GM21529 (cell line): Measurements from ENCODE around the gene MVK.
A peak's percentile ranks its signal among the peaks of the same experiment; 100 is the strongest.

Experiments
- ATAC-seq: cut with Tn5 transposase; IDR thresholded peaks from one replicate; pipeline ENCODE4 v1.9.1; 2021; ENCODE audit not compliant: unreplicated experiment

The MVK gene

GRCh38 chr12:109573029-109573913 lies at the start of gene MVK, which contains the start of gene MMAB:
Gene MVK, plus strand, starts transcription at chr12:109573794. Its CDS starts 1,029 bp downstream, at chr12:109574823.
Gene MMAB, minus strand, starts transcription at chr12:109573504. Its CDS starts 24 bp downstream, at chr12:109573480.
- ATAC-seq: peak; percentile 92

- ATAC-seq: no peak
Observed at GRCh38 chr12:109524466-109525278, 48.9 kb upstream of the MVK start.

- no peak for ATAC-seq
Observed at GRCh38 chr12:109525279-109525585, 48.4 kb upstream of the MVK start.

GRCh38 chr12:109527489-109528123 lies 46.0 kb upstream of the MVK start:
- no peak for ATAC-seq

DNA sequence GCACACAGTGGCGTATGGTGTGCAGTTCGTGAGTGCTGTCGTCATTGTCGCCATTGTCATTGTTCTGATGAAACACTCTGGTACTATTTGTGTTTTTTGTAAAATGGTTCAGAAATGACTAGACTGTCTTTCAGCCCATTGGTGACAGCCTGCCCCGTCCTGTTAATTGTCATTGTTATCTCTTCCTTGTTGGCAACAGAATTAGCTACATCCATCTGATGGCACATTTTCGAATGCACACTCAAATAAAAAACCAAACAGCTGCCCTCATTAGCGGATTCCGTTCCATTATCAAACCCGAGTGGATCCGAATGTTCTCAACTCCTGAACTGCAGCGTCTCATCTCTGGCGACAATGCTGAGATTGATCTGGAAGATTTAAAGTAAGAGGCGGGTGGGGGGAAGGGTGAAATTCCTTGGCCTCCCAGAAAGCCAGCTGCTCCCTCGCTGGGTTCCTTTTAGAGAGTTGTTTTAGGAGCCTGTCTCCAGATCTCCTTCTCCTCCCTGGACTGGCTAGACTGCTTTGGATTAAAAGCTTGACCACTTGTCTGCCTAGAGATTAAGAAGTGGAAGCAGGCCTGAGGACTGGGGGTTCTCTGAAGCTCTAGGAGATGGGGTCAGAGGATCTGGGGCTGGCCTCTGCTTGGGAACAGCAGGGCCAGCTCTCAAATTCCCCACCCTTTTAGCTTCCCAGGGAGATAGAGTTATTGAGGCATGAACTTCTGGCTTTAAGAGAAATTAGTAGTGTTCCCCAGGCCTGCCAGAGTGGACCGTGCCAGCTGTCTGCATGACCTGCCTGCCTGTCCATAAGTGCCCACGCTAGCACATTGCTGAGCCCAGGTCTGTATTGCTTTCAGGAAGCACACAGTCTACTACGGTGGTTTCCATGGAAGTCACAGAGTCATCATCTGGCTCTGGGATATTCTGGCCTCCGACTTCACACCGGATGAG lies 43.6 kb upstream of the MVK start:
- ATAC-seq: no peak

DNA sequence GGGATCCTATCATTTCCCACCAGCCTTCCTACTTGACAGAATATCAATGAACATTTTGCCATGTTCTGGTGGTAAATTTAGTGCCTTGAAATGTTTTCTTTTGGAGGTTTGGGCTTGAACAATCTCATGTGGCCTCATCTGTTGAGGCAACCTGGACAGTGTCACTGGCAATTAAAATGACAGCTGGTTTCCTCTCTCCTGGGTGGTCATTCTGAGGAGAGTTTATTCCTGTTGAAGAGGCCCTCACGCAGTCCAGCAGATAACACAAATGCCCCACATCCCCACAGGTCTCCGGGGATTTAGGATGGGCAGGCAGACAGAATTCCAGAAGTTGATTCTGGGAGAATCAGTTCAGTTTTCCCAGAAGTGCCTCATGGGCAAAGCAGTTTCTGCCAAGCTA lies 42.2 kb upstream of the MVK start:
- no peak for ATAC-seq

GRCh38 chr12:109532721-109533486 lies 40.7 kb upstream of the MVK start:
- no peak for ATAC-seq

DNA sequence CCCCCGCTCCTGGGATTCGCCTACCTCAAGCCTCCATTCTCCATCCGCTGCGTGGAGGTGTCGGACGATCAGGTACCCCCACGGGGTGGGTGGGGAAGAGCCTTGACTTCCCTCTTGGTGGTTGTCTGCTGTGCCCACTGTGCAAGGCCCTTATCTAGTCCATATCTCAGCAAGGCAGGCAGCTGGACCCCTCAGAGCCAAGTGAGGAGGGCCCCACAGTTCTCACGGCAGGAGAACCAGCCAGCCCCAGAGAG lies 40.2 kb upstream of the MVK start:
- ATAC-seq: no peak

DNA sequence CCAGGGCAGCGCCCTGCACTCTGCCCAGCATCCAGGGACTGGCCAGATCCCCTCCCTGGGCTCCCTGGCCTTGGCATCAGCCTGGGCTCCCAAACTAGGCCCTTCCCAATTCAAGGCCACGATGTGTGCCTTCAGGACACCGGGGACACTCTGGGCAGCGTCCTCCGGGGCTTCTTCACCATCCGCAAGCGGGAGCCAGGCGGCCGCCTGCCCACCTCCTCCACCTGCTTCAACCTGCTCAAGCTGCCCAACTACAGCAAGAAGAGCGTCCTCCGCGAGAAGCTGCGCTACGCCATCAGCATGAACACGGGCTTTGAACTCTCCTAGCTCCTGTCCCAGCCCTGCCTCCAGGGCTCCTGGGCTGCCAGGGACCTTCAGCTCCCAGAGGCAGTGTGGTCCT lies 39.1 kb upstream of the MVK start:
- no peak for ATAC-seq

GRCh38 chr12:109535231-109535862 lies 38.2 kb upstream of the MVK start:
- no peak for ATAC-seq

- ATAC-seq: no peak
Observed at GRCh38 chr12:109535863-109536250, 37.7 kb upstream of the MVK start.

GRCh38 chr12:109537136-109537535 lies 36.5 kb upstream of the MVK start:
- no peak for ATAC-seq

DNA sequence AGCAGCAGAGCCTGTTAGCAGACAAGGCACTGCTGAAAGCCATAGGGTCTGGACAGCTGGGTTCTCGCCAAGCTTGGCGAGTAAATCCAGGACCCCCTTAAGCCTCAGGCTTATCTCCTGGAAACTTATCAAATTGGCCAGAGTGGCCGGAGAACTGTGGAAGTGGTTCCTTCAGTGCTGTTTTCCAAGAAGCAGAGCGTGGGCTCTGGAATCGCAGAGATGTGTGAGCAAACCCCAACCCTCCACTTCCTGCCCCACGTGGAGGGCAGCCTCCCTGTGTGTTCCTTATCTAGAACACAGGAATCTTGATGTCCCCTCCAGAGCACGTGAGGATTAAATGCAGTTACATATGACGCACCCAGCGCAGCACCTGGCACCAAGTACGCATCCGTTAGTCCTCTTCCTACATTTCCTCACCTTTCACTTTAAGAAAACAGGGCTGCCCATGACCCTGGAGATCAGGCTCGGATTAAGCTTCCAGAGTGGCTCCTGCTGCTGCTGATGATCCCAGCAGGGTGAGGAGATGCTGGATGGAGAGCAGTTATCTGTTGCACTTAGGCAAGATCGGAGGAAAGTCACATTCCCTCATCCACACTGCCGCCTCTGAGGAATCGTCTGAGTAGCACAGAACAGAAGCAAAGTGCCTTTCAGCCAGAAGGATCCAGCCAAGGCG lies 35.3 kb upstream of the MVK start:
- no peak for ATAC-seq

DNA sequence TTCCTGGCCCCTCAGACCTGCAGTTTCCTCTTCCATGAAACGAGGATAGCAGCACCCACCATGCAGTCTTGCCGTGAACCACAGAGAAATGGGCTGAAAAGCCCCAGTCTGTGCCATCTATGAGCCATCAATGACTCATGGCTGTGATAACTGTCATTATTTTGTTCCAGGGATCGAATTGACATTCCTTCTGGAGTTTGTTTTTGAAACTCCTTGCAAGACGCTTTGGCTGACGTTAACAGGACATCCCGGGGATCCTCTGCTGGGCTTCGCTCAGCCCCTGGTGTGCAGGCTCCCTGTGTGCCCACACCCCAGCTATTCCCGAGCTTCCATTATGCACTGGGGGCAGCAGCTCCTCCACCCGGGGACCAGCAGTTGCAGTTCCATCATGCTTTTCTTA lies 34.1 kb upstream of the MVK start:
- no peak for ATAC-seq

GRCh38 chr12:109540526-109541412 lies 32.8 kb upstream of the MVK start:
- ATAC-seq: no peak

- no peak for ATAC-seq
Observed at GRCh38 chr12:109541413-109541726, 32.2 kb upstream of the MVK start.

DNA sequence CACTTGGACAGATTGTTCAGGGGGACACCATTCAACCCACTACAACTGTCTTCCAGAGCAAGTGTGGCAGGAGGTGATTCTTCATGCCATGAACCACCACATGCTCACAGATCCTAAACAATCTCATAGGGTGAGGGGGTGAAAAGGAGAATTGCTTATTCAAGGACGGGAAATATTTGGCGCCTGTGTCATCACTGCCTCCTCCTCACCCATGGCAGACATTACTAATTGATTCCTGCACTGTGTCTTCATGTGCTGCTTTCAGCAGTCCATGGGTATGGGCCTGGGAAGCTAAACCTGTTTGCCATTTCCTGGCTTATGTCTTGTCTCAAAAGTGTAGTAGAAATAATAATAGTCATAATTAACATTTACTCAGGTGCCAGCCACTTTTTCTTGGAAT lies 31.6 kb upstream of the MVK start:
- no peak for ATAC-seq

- no peak for ATAC-seq
Observed at GRCh38 chr12:109542876-109543275, 30.7 kb upstream of the MVK start.
